ENCODE results near the gene KLHDC2.
"Not testable (repeated sequence)": the region's sequence is repeated elsewhere in the genome, so short reads cannot be mapped to it uniquely, and the experiment has no call there.

KLHDC2 gene

DNA sequence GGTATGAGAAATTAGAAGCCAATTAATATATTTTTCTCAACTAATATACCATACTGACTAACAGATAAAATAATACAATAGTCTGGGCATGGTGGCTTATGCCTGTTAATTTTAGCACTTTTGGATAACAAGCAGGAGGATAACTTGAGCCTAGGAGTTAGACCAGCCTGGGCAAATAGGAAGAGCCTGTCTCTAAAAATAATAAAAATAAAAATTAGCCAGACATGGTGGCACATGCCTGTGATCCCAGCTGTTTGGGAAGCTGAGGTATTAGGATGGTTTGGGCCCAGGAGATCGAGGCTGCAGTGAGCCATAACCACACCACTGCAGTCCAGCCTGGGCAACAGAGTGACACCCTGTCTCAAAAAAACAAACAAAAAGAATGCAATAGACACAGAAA, 24.7 kb downstream of the KLHDC2 start:
- Histone ChIP-seq H3K27ac (ENCODE audit: low read depth, low read length) (no peak overlapping the region), H3K9ac (ENCODE audit: low read length) (no peak overlapping the region), H3K27me3 (ENCODE audit: control insufficient read depth, insufficient read depth, low read length) (no peaks in the 10 kb centered on the region), H3K4me3 (ENCODE audit: low read length) (no peak overlapping the region), H3K4me1 (ENCODE audit: control insufficient read depth, insufficient read depth, low read length) (no peaks in the 10 kb centered on the region), H3K36me3 (ENCODE audit: control insufficient read depth, insufficient read depth, low read length) (peaks cover 23% of the 10 kb centered on the region)

DNA sequence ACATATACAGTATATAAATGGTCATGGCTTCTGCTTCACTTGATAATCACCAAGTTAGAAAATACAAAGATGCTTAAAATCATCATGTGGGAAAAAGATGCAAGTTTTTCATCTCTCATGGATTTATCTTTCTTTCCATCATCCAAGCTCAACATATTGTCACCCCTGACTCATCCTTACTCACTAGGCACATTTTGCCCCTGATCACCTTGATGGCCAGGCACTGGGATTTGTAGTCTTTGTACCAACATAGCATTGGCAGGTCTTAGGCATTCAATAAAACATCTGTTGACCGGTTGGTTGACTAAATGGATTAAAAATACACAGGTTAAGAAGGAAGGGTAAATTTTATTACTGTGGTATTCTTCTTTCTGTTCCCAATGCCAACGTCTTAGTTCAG, 28.1 kb downstream of the KLHDC2 start:
- H3K4me1 ChIP-seq (ENCODE audit: control insufficient read depth, insufficient read depth, low read length) = no peaks in the 10 kb centered on the region
- no peak overlapping the region for H3K27ac ChIP-seq (ENCODE audit: low read depth, low read length)
- no peak overlapping the region for H3K9ac ChIP-seq (ENCODE audit: low read length)
- H3K4me3 ChIP-seq (ENCODE audit: low read length) = no peak overlapping the region
- peaks cover 39% of the 10 kb centered on the region for H3K36me3 ChIP-seq (ENCODE audit: control insufficient read depth, insufficient read depth, low read length)
- H3K27me3 ChIP-seq (ENCODE audit: control insufficient read depth, insufficient read depth, low read length) = no peaks in the 10 kb centered on the region

GRCh38 chr14:49808780-49809179, 40.8 kb downstream of the KLHDC2 start:
- Histone ChIP-seq H3K36me3 (ENCODE audit: control insufficient read depth, insufficient read depth, low read length) (peaks cover 10% of the 10 kb centered on the region), H3K4me3 (ENCODE audit: low read length) (no peak overlapping the region), H3K9ac (ENCODE audit: low read length) (no peak overlapping the region), H3K27me3 (ENCODE audit: control insufficient read depth, insufficient read depth, low read length) (no peaks in the 10 kb centered on the region), H3K4me1 (ENCODE audit: control insufficient read depth, insufficient read depth, low read length) (no peaks in the 10 kb centered on the region), H3K27ac (ENCODE audit: low read depth, low read length) (no peak overlapping the region)

GRCh38 chr14:49816118-49816517, 48.2 kb downstream of the KLHDC2 start:
- not testable (repeated sequence) for H3K27me3 ChIP-seq (ENCODE audit: control insufficient read depth, insufficient read depth, low read length); H3K27ac ChIP-seq (ENCODE audit: low read depth, low read length); H3K4me1 ChIP-seq (ENCODE audit: control insufficient read depth, insufficient read depth, low read length); H3K4me3 ChIP-seq (ENCODE audit: low read length); H3K9ac ChIP-seq (ENCODE audit: low read length)
- peaks cover 17% of the 10 kb centered on the region for H3K36me3 ChIP-seq (ENCODE audit: control insufficient read depth, insufficient read depth, low read length)

DNA sequence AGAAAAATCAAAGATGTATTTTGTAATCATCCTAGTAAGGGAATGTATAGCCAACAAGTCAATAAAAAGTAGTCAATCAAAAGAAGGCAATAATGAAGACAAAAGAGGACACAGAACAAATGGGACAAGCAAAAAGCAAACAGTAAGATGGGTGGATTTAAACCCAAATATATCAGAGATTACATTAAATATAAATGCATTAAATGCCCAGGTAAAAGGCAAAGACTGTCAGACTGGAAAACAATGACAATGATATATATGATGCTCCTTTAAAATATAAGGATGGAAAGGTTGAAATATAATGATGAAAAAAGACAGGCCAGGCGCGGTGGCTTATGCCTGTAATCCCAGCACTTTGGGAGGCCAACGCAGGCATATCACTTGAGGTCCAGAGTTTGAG, 48.9 kb downstream of the KLHDC2 start:
- Histone ChIP-seq H3K27ac (ENCODE audit: low read depth, low read length) (no peak overlapping the region), H3K36me3 (ENCODE audit: control insufficient read depth, insufficient read depth, low read length) (peaks cover 16% of the 10 kb centered on the region), H3K4me3 (ENCODE audit: low read length) (no peak overlapping the region), H3K9ac (ENCODE audit: low read length) (no peak overlapping the region), H3K4me1 (ENCODE audit: control insufficient read depth, insufficient read depth, low read length) (no peaks in the 10 kb centered on the region), H3K27me3 (ENCODE audit: control insufficient read depth, insufficient read depth, low read length) (no peaks in the 10 kb centered on the region)

DNA sequence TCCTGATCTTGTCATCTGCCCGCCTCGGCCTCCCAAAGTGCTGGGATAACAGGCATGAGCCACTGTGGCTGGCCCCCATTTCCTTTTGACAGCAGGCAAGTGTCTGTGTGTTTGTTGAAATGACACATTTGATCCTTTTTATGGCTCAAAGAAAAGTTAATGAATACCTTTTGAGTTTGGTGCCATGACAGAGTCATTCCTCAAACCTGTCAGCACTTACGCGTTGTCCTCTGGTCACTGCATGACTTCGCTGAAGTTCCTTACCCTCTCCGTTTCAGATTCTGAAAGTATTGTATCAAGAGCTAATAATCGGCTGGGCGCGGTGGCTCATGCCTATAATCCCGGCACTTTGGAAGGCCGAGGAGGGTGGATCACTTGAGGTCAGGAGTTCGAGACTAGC, 52.2 kb downstream of the KLHDC2 start:
- no peak overlapping the region for H3K9ac ChIP-seq (ENCODE audit: low read length)
- H3K36me3 ChIP-seq (ENCODE audit: control insufficient read depth, insufficient read depth, low read length) = peaks cover 15% of the 10 kb centered on the region
- H3K4me1 ChIP-seq (ENCODE audit: control insufficient read depth, insufficient read depth, low read length) = no peaks in the 10 kb centered on the region
- H3K27ac ChIP-seq (ENCODE audit: low read depth, low read length) = no peak overlapping the region
- H3K4me3 ChIP-seq (ENCODE audit: low read length) = no peak overlapping the region
- H3K27me3 ChIP-seq (ENCODE audit: control insufficient read depth, insufficient read depth, low read length) = no peaks in the 10 kb centered on the region

DNA sequence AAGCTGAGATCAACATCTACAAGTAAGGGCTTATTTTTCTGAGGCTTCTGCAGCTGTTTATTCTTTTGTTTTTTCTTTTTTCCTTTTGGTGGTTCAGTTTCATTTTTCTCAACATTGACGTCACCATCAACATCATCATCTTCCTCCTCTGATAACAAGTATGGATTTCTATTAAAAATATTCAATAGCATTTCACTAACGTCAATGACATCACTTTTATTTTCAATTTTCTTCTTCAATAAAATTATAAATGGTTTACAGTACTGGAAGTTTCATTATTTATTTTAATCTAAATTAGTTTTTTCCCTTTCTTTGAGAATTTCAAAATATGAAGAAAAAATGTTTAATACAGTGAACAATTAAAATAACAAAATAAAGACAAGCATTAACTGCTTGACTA, 60.7 kb downstream of the KLHDC2 start:
- H3K4me1 ChIP-seq (ENCODE audit: control insufficient read depth, insufficient read depth, low read length) = no peaks in the 10 kb centered on the region
- H3K27me3 ChIP-seq (ENCODE audit: control insufficient read depth, insufficient read depth, low read length) = no peaks in the 10 kb centered on the region
- peaks cover 35% of the 10 kb centered on the region for H3K36me3 ChIP-seq (ENCODE audit: control insufficient read depth, insufficient read depth, low read length)
- H3K9ac ChIP-seq (ENCODE audit: low read length) = no peak overlapping the region
- H3K4me3 ChIP-seq (ENCODE audit: low read length) = no peak overlapping the region
- H3K27ac ChIP-seq (ENCODE audit: low read depth, low read length) = no peak overlapping the region
